Activated CD8-positive, alpha-beta memory T cell treated with anti-CD3 and anti-CD28 coated beads, Interleukin-2, amount 50 U/mL, for 4 hours (primary cell): Measurements from ENCODE around the gene TRHDE.

Source experiments
- DNase-seq: peaks from one replicate; pipeline ENCODE4 v3.0.0-alpha.2; 2020

Gene TRHDE

GRCh38 chr12:72275526-72275925, 3.4 kb downstream of the TRHDE start:
- DNase-seq, result no peak

GRCh38 chr12:72276181-72276805, 4.1 kb downstream of the TRHDE start:
- DNase-seq, result no peak

DNA sequence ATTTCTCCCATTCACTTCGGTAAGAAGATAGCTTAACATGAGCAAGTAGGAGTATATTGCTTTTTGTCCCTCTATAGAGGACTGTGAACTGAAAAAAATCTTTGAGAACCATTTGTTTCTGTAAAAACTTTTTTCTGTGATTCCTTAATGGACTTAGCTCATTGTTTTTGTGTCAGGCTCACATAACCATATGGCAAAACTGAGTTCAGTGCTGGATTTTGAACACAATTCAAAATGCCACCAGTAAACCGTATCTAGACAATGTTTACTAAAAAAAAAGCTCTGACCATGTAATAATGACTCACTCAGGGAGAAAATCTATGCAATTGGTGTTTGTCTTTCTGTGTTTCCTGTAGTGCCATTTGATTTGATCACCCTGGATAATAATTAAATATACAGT, 5.2 kb downstream of the TRHDE start:
- DNase-seq, result no peak

DNA sequence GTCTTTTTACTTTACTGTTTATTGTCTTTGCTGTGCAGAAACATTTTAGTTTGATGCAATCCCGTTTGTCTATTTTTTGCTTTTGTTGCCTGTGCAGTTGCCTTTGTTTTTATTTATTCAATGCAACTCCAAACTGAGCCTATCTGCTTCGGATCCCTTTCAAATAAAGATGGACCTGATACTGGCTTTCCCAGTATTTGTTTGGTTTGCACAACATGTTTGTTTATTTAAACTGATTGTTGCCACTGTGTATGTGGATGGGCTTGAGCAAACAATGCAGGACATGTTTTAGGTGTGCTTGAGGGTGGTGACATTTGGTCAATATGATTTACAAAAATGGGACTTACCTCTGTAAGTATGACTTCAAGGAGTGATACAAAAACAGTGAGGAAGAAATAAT, 6.7 kb downstream of the TRHDE start:
- DNase-seq, result no peak

- no peak for DNase-seq
Observed at GRCh38 chr12:72281126-72281525, 9.0 kb downstream of the TRHDE start.

DNA sequence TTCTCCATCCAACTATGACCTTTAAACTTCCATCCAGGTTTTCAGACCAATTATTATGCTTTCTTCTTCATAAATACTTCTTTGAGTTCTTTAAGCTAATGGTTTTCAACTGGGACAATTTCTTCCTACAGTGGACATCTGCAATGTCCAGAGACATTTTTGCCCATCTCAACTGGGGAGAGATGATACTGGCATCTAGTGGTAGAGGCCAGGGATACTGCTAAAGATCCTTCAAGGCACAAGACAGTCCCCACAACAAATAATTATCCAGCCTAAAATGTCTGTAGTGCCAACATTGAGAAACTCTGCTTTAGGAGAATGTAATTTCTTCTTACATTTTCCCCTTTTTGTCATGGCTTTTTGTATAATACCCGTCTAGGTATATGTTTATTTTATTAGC, 10.6 kb downstream of the TRHDE start:
- no peak for DNase-seq

DNA sequence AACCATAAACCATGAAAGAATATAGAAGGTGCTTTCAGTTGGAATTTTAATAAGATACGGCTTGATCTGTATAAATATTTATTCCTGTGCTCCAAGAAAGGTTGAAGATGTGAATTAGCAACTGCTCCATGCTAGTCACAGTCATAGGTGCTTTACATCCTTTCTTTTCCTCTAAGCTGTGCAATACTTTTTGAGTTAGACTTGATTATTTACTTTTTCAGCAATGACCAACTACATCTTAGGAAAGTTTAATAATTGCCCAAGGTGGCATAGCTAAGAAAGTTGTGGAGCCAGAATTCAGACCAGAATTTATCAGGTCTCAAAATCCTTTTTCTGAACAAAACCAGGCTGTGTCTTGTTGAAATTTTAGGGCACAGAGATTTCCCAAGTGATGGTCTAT, 13.7 kb downstream of the TRHDE start:
- no peak for DNase-seq

GRCh38 chr12:72286526-72286925, 14.4 kb downstream of the TRHDE start:
- no peak for DNase-seq

GRCh38 chr12:72288436-72288835, 16.3 kb downstream of the TRHDE start:
- DNase-seq, result no peak

DNA sequence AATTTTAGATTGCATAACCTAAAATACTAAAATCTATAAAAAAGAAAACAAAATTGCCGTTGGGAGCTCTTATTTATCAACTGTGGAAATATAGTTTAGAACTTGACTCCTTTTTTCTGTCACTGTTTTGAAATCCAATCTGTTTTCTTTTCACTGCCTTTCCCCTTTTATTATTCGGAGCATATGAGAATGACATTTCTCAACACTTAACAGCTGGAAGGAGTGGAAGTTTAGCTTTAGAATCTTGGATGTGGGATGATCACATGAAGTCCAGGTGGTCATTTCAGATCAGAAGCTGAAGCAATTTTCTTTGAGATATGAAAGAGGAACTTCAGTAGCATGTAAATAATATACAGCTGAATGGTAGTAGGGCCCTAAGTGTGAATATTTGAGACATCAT, 16.7 kb downstream of the TRHDE start:
- DNase-seq, result no peak

DNA sequence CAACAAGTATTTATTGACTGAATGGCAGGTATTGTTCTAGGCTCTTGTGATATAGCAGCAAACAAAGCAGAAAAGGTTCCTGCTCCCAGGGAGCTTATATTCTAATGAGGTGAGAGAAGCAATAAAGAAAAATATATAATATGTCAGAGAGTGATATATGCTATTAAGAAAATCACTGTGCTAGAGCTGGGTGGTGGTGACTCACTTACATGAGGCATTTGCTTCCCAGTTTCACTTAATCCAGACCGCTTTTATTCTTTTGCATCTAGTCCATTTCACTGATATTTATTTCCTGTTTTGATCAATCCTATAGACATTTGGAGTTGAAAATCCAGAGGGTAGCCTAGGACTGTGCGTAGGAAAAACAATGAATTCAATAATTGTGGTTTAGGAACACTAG, 17.5 kb downstream of the TRHDE start:
- no peak for DNase-seq

DNA sequence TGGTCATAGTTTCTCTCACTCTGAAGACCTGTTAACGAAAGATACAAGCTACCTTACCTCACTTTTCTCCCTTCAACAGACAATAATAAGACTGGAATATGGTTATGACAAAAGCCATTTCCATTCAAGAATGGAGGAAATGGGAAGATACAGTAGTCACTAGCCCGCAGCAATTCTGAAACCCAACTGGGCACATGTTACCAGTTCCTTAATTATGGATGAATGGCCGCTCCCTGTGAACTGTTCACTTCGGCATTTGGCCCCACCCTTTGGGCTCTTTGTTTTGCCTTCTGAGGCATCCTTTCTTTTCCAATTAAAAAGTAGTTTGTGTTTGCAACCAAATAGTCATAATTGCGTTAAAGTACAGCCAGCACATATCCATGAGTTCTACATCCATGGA, 19.0 kb downstream of the TRHDE start:
- no peak for DNase-seq

DNA sequence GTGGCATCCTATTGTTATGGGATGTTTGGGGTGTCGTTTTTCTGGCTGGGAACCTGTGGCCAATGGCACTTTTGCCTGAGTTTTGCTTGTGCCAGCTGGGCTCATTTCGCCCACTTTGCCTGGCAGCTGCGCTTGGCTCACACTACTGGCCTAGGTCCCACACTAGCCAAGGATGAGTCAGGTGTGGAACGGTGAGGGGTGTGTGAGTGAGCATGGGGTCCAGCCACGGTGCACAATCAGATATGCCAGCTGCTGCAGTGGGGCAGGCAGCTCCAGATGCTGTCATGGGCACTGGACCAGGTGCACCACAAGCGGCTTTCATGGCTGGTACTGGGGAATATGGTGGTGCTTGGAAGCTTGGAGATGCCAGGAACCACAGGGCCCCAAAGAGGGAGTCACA, 21.5 kb downstream of the TRHDE start:
- DNase-seq, result no peak

GRCh38 chr12:72295101-72295500, 22.9 kb downstream of the TRHDE start:
- no peak for DNase-seq

DNA sequence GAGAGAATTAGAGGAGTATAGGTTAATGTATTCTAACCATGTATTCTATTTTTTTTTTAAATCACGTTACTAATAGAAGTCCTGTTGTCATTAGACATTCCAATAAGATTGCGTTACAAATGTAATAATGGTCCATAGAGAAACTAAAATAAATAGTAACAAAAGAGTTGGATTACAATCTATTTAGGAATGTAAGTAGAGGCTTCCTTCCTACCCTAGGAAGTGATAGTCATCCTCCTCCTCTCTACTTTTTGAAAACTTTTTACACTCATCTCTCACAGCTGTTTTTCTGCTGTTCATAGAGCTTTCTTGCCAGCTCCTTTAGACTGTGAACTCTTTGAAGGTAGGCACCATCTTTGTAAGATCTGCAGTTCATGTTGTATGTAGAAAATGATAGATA, 23.6 kb downstream of the TRHDE start:
- no peak for DNase-seq

DNA sequence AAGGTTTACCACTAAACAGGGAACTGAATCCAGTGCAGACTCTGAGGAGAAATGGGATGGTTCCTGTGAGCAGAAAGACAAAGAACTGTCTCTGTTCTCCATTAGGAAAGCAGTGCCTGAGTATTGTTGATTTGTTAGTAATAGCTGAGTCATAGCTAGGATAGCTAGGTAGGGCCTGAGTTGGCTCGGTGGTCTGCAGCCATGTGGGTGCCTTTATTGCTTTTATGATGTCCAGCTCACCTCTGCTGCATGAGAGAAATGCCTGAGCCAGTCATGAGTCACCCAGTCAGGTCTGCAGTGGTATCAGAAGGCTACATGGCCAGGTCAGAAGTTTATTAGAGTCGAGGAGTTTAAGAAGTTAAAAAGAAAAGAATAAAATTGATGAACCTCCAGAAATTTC, 24.2 kb downstream of the TRHDE start:
- no peak for DNase-seq

DNA sequence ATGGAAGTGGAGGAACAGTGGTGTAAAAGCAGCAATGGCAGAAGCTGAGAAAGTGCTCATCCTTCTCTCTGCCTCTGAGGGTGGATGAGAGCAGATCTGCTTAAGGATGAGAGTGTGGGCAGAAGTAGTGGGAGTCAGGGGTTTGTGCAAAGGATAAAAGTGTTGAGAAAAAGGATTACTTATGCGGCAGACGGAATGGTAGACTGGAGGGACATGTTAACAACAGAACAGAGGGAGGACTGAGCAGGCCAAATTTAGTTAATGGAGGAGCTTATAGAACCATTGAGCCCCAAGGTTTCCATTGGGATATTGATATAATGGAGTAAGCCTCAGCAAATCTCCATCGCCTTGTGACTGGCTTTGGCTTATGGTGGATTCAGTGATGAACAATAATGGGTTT, 25.5 kb downstream of the TRHDE start:
- DNase-seq, result no peak

DNA sequence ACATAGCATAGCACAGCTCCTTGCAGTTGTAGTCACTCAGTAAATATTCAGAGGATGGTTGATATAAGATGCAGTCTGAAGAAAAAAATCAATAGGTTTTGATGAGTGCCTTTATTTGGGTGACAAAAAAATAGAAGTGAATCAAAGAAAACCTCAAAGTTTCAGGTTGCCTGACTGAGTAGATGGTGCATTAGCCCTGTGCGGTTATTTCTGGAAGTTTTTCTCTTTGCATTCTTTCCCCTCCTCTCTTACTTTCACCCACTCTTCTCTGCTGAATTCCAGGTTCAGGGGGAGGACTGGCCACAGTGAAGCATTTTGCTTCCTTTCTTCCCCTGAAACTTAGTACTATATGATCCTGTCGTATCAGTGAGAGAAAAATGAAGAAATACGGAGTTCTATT, 28.6 kb downstream of the TRHDE start:
- no peak for DNase-seq

DNA sequence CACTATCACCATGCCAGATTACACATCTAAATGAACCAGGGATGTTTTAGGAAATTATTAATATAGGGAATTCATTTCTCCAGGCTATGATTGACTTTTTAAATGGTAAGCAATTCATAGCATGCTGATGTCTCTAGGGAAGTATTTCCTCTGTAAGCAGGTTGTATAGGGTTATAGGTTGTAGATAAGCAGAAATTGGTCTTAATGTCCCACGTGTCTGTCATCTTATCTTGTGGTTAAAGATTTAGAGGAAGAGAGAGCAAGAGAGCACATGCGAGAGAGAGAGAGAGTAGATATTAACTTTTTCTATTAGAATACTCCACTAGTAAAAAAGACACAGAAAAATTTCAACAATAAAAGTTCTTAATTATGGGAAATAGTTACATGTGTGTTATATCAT, 32.6 kb downstream of the TRHDE start:
- no peak for DNase-seq

- no peak for DNase-seq
Observed at GRCh38 chr12:72307229-72307628, 35.1 kb downstream of the TRHDE start.

GRCh38 chr12:72311946-72312345, 39.8 kb downstream of the TRHDE start:
- DNase-seq, result no peak

- no peak for DNase-seq
Observed at GRCh38 chr12:72313806-72314205, 41.6 kb downstream of the TRHDE start.

DNA sequence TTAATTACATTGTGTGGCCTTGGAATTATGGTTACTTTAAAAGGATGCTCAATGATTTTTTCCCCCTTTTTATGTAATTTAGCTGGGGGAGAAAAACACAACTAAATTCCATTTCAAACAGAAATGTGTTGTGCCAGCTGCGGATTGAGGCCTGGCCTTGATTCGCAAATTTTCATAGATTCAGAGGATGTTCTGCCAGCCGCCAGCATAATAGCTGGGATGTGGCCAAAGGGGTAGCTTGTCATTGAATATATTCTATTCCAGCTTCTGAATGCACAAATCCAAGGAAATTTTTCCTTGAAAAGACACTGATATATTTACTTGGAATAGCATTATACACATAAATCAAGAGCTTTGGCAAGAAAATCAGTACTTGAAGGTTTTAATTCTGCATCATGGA, 43.7 kb downstream of the TRHDE start:
- no peak for DNase-seq

DNA sequence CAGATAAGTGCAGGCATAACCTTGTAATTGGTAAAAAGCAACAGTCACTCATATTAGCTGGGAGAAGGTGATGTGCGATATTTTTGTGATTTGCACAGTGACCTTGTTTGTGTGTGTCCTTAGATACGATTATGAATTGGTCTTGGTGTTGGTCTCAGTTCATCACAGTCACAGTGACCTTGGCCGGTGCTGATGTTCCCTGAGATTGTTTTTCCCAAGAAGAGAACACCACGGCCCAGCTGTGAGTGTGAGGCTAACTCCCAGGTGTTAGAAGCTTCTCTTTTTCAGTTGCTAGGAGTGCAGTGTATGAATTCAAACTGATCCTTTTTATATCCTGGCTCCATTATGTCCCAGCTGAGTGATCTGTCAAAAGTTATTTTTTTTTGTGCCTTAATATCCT, 46.2 kb downstream of the TRHDE start:
- no peak for DNase-seq

DNA sequence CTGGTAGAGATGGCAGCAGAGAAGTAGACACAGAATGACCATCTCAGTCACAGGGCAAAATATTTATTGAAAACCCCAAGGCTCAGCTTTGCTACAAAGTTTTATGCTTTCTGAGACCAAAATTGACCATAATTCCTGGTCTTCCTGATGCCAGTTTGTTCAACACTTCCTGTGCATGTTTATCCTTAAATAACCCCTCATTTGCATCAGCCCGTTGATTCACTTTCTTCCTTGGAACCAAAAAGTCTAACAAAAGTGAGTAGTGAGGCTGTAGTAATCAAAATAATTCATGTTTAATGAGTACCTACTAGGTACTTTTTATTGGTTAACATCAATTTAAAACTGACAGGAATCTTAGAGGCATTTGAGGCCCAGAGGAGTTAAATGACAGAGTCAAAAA, 51.7 kb downstream of the TRHDE start:
- DNase-seq, result no peak

GRCh38 chr12:72330301-72330700, 58.1 kb downstream of the TRHDE start:
- no peak for DNase-seq
